Measurements from ENCODE around the gene MAST3.

The MAST3 gene

DNA sequence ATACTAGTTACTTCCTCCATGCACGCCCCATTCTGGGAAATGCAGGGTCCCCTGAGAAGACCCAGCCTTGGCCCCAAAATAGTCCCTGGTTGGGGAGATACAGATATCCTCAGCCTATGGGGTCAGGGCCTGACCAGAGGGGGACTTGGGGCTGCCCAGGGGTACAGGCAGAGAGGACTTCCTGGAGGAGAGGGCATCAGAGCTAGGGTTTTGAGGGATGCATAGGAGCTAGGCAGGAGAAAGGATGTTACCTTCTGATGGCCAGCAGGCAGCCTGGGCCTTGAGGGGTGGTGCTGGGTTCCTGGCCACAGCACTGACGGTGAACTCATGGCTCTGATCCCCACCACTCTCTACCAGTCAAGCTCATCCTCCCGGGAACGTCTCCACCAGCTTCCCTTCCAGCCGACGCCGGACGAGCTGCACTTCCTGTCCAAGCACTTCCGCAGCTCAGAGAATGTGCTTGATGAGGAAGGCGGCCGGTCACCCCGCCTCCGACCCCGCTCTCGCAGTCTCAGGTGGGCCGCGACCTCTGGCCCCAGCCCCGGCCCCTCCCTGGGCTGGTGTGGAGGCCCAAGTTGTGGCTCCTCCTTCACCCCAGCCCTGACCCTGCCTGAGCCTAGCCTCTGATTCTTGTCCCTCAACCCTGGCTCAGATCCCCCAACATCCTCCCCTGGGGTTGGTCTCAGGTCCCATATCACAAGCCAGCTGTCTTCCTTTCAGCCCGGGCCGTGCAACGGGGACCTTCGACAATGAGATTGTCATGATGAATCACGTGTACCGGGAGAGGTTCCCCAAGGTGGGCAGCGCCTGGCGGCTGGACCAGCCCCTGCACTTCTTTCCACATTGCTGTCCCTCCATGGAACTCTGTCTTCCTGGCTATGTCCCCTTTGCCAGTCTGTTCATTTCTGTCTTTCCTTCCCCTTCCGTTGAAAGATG lies 25.6 kb downstream of the MAST3 start:
- H3K14ac ChIP-seq (ENCODE audit: low read length), result no peak overlapping the region
- no CpG with 5 or more reads among the region's 27 CpGs for WGBS (ENCODE audit: extremely low coverage, insufficient coverage, insufficient read length)
- DNase-seq, result no peak

DNA sequence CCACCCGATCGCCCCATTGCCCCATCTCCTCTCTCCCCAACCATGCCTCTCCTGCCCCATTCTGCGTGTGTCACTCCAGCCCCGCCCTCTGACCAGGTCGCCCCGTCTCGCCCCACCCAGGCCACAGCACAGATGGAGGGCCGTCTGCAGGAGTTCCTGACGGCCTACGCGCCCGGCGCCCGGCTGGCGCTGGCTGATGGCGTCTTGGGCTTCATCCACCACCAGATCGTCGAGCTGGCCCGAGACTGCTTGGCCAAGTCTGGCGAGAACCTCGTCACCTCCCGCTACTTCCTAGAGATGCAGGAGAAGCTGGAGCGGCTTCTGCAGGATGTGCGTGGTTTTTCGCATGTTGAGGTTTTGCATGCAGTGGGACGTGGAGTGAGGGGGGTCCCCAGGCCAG lies 26.2 kb downstream of the MAST3 start:
- DNase-seq, result no peak
- Histone ChIP-seq H2BK12ac (ENCODE audit: low read length) (no peak overlapping the region), H3K79me2 (ENCODE audit: control insufficient read depth, insufficient read depth, low read length, poor library complexity) (no peaks in the 10 kb centered on the region), H3K9me3 (ENCODE audit: insufficient read depth, low read depth, low read length) (peaks cover 3% of the 10 kb centered on the region), H3K4ac (ENCODE audit: low read depth, low read length) (no peak overlapping the region), H3K27ac (ENCODE audit: low read depth, low read length) (no peak overlapping the region), H2AK5ac (ENCODE audit: low read length) (no peak overlapping the region), H3K4me3 (ENCODE audit: low read depth, low read length) (no peak overlapping the region), H2AFZ (ENCODE audit: insufficient read depth, low read length, poor library complexity) (no peak overlapping the region), H3K23ac (ENCODE audit: low read length) (no peak overlapping the region), H2BK5ac (ENCODE audit: low read depth, low read length, poor library complexity) (no peak overlapping the region), H3K79me1 (ENCODE audit: low read length) (no peaks in the 10 kb centered on the region), H3K36me3 (ENCODE audit: control insufficient read depth in 1 of 2, insufficient read depth in 2 of 2, low read length in 2 of 2) (peaks cover 5 to 8% of the 10 kb centered on the region in 2 experiments), H2BK120ac (ENCODE audit: insufficient read depth, low read length, poor library complexity) (no peak overlapping the region), H3K9ac (ENCODE audit: low read length) (no peak overlapping the region), H3K14ac (ENCODE audit: low read length) (no peak overlapping the region), H4K8ac (ENCODE audit: low read depth, low read length) (no peak overlapping the region), H4K91ac (ENCODE audit: low read depth, low read length) (no peak overlapping the region), H3K4me1 (ENCODE audit: control insufficient read depth in 1 of 2, insufficient read depth in 2 of 2, low read length in 2 of 2) (no peaks in the 10 kb centered on the region), H3K27me3 (ENCODE audit: insufficient read depth, low read length) (no peaks in the 10 kb centered on the region), H3K18ac (ENCODE audit: low read length) (no peak overlapping the region), H3K4me2 (ENCODE audit: low read length) (no peak overlapping the region), H4K12ac (ENCODE audit: low read depth, low read length) (no peak overlapping the region)
- no CpG with 5 or more reads among the region's 26 CpGs for WGBS (ENCODE audit: extremely low coverage, insufficient coverage, insufficient read length)

More for the DNA sequence above, 25.6 kb downstream of the MAST3 start:
- Histone ChIP-seq H2AK5ac (ENCODE audit: low read length) (no peak overlapping the region), H3K36me3 (ENCODE audit: control insufficient read depth in 1 of 2, insufficient read depth in 2 of 2, low read length in 2 of 2) (peaks cover 0 to 6% of the 10 kb centered on the region in 2 experiments), H3K79me2 (ENCODE audit: control insufficient read depth, insufficient read depth, low read length, poor library complexity) (peaks cover 2% of the 10 kb centered on the region), H3K18ac (ENCODE audit: low read length) (no peak overlapping the region), H3K79me1 (ENCODE audit: low read length) (peaks cover 2% of the 10 kb centered on the region), H2BK5ac (ENCODE audit: low read depth, low read length, poor library complexity) (no peak overlapping the region), H3K23ac (ENCODE audit: low read length) (no peak overlapping the region), H2BK12ac (ENCODE audit: low read length) (no peak overlapping the region), H4K8ac (ENCODE audit: low read depth, low read length) (no peak overlapping the region), H3K4me2 (ENCODE audit: low read length) (no peak overlapping the region), H3K27me3 (ENCODE audit: insufficient read depth, low read length) (no peaks in the 10 kb centered on the region), H3K4ac (ENCODE audit: low read depth, low read length) (no peak overlapping the region), H3K27ac (ENCODE audit: low read depth, low read length) (no peak overlapping the region), H3K4me1 (ENCODE audit: control insufficient read depth in 1 of 2, insufficient read depth in 2 of 2, low read length in 2 of 2) (peaks cover 2 to 3% of the 10 kb centered on the region in 2 experiments), H3K9me3 (ENCODE audit: insufficient read depth, low read depth, low read length) (peaks cover 3% of the 10 kb centered on the region), H4K12ac (ENCODE audit: low read depth, low read length) (no peak overlapping the region), H3K4me3 (ENCODE audit: low read depth, low read length) (no peak overlapping the region), H2AFZ (ENCODE audit: insufficient read depth, low read length, poor library complexity) (no peak overlapping the region), H3K9ac (ENCODE audit: low read length) (no peak overlapping the region), H4K91ac (ENCODE audit: low read depth, low read length) (no peak overlapping the region), H2BK120ac (ENCODE audit: insufficient read depth, low read length, poor library complexity) (no peak overlapping the region)

DNA sequence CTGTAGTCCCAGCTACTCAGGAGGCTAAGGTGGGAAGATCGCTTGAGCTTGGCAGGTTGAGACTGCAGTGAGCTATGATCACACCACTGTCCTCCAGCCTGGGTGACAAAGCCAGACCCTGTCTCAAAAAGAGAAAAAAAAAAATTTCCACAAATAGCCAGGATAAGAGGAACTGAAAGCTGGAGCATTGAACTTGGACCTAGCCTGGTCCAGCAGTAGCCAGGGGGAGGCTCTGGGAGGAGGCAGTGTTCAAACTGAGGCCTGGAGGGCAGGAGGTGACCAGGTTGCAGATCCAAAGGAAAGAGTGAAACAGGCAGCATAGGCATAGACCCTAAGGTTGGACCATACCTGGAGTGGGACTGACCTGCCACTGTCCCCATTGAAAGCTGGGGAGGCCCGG lies 28.5 kb downstream of the MAST3 start:
- Histone ChIP-seq H2AK5ac (ENCODE audit: low read length) (no peak overlapping the region), H3K4ac (ENCODE audit: low read depth, low read length) (no peak overlapping the region)

DNA sequence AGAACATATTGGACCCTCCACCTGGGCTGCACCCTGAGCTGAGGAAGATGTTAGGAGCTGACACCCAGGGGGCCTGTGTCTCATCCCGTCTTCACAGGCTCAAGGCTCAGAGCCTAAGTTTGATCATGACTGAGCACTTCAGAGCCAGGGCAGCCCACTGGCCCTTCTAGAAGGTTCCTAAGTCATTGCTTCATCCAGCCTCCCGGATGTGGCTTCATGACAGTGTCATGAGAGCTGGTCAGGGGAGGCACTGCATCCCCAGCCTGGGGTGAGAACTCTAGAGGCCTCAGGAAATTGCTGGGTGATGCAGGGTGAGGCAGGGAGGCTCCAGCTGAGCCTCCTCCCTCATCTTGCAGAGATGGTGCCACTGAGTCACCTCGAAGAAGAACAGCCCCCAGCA lies 30.5 kb downstream of the MAST3 start:
- no peak overlapping the region for H3K27ac ChIP-seq (ENCODE audit: low read depth, low read length)
- H3K27me3 ChIP-seq (ENCODE audit: insufficient read depth, low read length), result no peaks in the 10 kb centered on the region
- no peak overlapping the region for H3K9ac ChIP-seq (ENCODE audit: low read length)
- peaks cover 10 to 17% of the 10 kb centered on the region in 2 experiments for H3K36me3 ChIP-seq (ENCODE audit: control insufficient read depth in 1 of 2, insufficient read depth in 2 of 2, low read length in 2 of 2)
- H3K4me3 ChIP-seq (ENCODE audit: low read depth, low read length), result no peak overlapping the region
- no peak overlapping the region for H3K4ac ChIP-seq (ENCODE audit: low read depth, low read length)
- no peak overlapping the region for H3K4me2 ChIP-seq (ENCODE audit: low read length)
- H3K79me2 ChIP-seq (ENCODE audit: control insufficient read depth, insufficient read depth, low read length, poor library complexity), result no peaks in the 10 kb centered on the region
- H4K8ac ChIP-seq (ENCODE audit: low read depth, low read length), result no peak overlapping the region
- H3K23ac ChIP-seq (ENCODE audit: low read length), result no peak overlapping the region
- H3K9me3 ChIP-seq (ENCODE audit: insufficient read depth, low read depth, low read length), result peaks cover under 1% of the 10 kb centered on the region
- H3K18ac ChIP-seq (ENCODE audit: low read length), result no peak overlapping the region
- no peak overlapping the region for H2AK5ac ChIP-seq (ENCODE audit: low read length)
- no peak overlapping the region for H2BK120ac ChIP-seq (ENCODE audit: insufficient read depth, low read length, poor library complexity)
- H3K14ac ChIP-seq (ENCODE audit: low read length), result no peak overlapping the region
- no peaks in the 10 kb centered on the region for H3K79me1 ChIP-seq (ENCODE audit: low read length)
- H3K4me1 ChIP-seq (ENCODE audit: control insufficient read depth in 1 of 2, insufficient read depth in 2 of 2, low read length in 2 of 2), result no peaks in the 10 kb centered on the region
- no peak overlapping the region for H2BK5ac ChIP-seq (ENCODE audit: low read depth, low read length, poor library complexity)
- WGBS (ENCODE audit: extremely low coverage, insufficient coverage, insufficient read length), result no CpG with 5 or more reads among the region's 3 CpGs
- no peak overlapping the region for H4K12ac ChIP-seq (ENCODE audit: low read depth, low read length)
- no peak overlapping the region for H2BK12ac ChIP-seq (ENCODE audit: low read length)
- no peak overlapping the region for H4K91ac ChIP-seq (ENCODE audit: low read depth, low read length)
- no peak for DNase-seq
- H2AFZ ChIP-seq (ENCODE audit: insufficient read depth, low read length, poor library complexity), result no peak overlapping the region

More for the DNA sequence above, 28.5 kb downstream of the MAST3 start:
- Histone ChIP-seq H4K91ac (ENCODE audit: low read depth, low read length) (no peak overlapping the region), H3K27ac (ENCODE audit: low read depth, low read length) (no peak overlapping the region), H3K79me2 (ENCODE audit: control insufficient read depth, insufficient read depth, low read length, poor library complexity) (no peaks in the 10 kb centered on the region), H2AFZ (ENCODE audit: insufficient read depth, low read length, poor library complexity) (no peak overlapping the region), H4K8ac (ENCODE audit: low read depth, low read length) (no peak overlapping the region), H3K4me1 (ENCODE audit: control insufficient read depth in 1 of 2, insufficient read depth in 2 of 2, low read length in 2 of 2) (no peaks in the 10 kb centered on the region), H4K12ac (ENCODE audit: low read depth, low read length) (no peak overlapping the region), H3K9me3 (ENCODE audit: insufficient read depth, low read depth, low read length) (peaks cover 3% of the 10 kb centered on the region), H2BK12ac (ENCODE audit: low read length) (no peak overlapping the region), H3K23ac (ENCODE audit: low read length) (no peak overlapping the region), H3K4me3 (ENCODE audit: low read depth, low read length) (no peak overlapping the region), H3K4me2 (ENCODE audit: low read length) (no peak overlapping the region), H3K27me3 (ENCODE audit: insufficient read depth, low read length) (no peaks in the 10 kb centered on the region), H3K9ac (ENCODE audit: low read length) (no peak overlapping the region), H3K79me1 (ENCODE audit: low read length) (no peaks in the 10 kb centered on the region), H2BK5ac (ENCODE audit: low read depth, low read length, poor library complexity) (no peak overlapping the region), H3K36me3 (ENCODE audit: control insufficient read depth in 1 of 2, insufficient read depth in 2 of 2, low read length in 2 of 2) (peaks cover 7 to 17% of the 10 kb centered on the region in 2 experiments), H3K14ac (ENCODE audit: low read length) (no peak overlapping the region), H3K18ac (ENCODE audit: low read length) (no peak overlapping the region), H2BK120ac (ENCODE audit: insufficient read depth, low read length, poor library complexity) (no peak overlapping the region)
- WGBS (ENCODE audit: extremely low coverage, insufficient coverage, insufficient read length), result no CpG with 5 or more reads among the region's 2 CpGs
- DNase-seq, result no peak
